HG03354 (cell line): ENCODE data around the gene SPINT1.

ENCODE experiments used
- ATAC-seq: cut with Tn5 transposase; IDR thresholded peaks from one replicate; pipeline ENCODE4 v1.9.1; 2021; ENCODE audit warnings: mild to moderate bottlenecking; ENCODE audit not compliant: unreplicated experiment, poor library complexity, severe bottlenecking

SPINT1 gene, protein sequence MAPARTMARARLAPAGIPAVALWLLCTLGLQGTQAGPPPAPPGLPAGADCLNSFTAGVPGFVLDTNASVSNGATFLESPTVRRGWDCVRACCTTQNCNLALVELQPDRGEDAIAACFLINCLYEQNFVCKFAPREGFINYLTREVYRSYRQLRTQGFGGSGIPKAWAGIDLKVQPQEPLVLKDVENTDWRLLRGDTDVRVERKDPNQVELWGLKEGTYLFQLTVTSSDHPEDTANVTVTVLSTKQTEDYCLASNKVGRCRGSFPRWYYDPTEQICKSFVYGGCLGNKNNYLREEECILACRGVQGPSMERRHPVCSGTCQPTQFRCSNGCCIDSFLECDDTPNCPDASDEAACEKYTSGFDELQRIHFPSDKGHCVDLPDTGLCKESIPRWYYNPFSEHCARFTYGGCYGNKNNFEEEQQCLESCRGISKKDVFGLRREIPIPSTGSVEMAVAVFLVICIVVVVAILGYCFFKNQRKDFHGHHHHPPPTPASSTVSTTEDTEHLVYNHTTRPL

GRCh38 chr15:40843885-40844695 lies at the start of gene SPINT1:
Gene SPINT1, plus strand, starts transcription at chr15:40844048. Its CDS starts 507 bp downstream, at chr15:40844555.
- no peak for ATAC-seq

DNA sequence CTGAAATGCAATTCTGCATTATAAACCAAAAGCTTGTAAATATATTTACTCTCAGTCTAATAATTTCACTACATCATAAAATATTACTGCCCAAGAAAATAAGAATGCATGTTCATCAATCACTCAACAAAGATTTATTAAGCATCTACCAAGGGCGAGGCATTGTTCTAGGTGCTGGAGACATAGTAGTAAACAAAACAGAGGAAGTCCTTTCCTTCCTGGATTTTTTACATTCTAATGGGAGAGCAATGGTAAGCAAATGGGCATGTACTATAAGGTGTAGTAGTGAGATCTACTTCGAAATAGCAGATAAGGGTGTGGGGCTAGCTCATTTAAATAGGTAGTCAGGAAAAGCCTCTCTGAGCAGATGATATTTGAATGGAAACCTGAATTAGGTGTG lies 47.8 kb upstream of the SPINT1 start:
- ATAC-seq = no peak

DNA sequence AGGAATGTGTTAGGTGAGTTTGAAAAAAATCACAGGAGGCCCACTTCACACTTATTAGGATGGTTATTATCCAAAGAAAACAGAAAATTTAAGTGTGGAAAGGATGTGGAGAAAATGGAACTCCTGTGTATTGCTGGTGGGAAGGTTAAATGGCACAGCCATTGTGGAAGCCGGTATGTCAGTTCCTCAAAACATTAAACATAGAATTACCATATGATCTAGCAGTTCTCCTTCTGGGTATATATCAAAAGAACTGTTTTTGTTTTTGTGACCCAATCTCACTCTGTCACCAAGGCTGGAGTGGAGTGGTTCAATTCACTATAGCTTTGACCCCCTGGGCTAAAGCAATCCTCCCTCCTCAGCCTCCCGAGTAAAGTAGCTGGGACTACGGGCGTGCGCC lies 47.3 kb upstream of the SPINT1 start:
- no peak for ATAC-seq

- ATAC-seq = no peak
Observed at GRCh38 chr15:40799523-40799922, 44.3 kb upstream of the SPINT1 start.

DNA sequence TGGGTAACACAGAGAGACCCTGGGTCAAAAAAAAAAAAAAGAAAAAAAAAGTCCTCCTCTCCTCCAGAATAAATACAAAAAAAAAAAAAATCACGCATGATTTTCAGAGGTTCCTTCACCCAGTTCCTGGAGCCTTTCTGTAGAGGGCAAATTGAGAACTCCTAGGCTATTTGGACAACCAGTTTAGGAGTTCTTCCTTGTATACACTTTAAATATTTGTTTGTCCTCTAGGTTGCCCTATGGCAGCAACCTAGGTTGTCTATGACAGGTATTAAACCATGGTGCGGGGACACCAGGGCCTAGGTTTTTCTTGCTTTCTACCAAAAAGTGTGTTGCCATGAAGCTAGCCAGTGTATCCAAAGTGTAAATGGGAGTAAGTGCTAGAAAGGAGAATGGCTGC lies 40.8 kb upstream of the SPINT1 start:
- no peak for ATAC-seq

- no peak for ATAC-seq
Observed at GRCh38 chr15:40803688-40804087, 40.2 kb upstream of the SPINT1 start.

GRCh38 chr15:40806672-40807027 lies 37.2 kb upstream of the SPINT1 start:
- ATAC-seq = no peak

DNA sequence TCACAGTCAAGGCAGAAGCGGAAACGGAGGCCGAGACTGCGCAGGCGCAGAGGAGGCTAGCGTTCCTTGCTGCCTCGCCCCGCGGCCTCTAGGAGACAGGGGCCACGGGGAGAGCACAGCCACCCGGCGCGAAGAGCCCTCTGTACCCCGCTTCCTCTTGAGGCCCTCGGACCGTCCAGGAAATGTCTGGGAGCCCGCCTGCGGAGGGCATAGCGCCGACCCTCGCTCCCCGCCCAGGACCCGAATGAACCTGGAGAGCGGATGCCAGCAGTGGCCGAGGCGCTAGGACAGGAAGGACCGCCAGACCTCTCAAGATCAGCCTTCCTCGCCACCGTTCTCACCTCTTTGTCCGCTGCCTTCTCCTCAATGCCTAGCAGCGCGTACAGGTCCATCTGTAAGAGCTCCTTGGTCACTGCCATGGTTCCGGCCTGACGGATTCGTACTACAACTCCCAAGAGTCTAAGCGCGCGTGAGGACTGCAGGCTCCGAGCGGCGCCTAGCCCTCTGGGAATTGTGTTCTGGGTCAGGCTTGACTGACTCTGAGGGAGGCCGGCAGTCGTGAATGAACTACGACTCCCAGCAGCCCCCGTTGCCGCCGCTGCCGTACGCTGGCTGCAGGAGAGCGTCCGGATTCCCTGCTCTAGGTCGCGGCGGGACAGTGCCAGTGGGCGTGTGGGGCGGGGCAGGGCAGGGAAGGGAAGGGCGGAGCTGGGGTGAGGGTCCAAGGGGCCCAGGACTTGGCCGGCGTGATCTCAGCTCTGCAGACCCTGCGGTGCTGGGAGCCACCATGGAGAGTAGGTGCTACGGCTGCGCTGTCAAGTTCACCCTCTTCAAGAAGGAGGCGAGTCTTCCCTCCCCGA lies 36.6 kb upstream of the SPINT1 start, which contains the start of the genes DNAJC17 and ZFYVE19:
Gene DNAJC17, minus strand, starts transcription at position 446 of the 860 bp plus-strand sequence. Its CDS starts 27 bp downstream, at position 419.
Gene ZFYVE19, plus strand, starts transcription at position 62 of the 860 bp plus-strand sequence. Its CDS starts 501 bp downstream, at position 563.
- peak; percentile 96 for ATAC-seq

DNA sequence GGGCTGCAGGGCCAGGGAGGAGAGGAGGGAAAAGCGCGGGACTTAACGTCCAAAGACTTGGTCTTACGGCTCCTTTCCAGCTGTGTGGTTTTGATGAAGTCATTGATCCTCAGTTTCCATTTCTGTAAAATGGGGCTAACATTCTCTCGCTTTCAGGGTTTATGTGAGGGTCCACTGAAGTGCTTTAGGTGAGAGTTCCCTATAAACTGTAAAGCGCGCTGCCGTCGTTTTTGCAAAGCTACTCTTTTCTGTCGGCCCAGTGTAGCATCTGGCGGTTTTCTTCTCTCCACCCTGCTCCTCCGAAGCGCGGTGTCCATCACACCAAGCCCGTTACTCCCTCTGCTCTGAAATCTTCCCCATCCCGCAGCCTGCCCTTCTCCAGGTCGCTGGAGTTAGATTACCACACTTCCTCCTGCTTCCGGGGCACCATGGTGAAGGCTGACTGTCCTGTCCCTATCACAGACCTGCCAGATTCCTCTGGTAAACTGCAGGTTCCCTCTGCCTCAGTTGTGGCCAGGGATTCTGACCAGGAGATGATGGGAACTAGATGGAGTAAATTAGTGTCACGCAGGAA lies 35.9 kb upstream of the SPINT1 start:
- peak; percentile 1 for ATAC-seq

DNA sequence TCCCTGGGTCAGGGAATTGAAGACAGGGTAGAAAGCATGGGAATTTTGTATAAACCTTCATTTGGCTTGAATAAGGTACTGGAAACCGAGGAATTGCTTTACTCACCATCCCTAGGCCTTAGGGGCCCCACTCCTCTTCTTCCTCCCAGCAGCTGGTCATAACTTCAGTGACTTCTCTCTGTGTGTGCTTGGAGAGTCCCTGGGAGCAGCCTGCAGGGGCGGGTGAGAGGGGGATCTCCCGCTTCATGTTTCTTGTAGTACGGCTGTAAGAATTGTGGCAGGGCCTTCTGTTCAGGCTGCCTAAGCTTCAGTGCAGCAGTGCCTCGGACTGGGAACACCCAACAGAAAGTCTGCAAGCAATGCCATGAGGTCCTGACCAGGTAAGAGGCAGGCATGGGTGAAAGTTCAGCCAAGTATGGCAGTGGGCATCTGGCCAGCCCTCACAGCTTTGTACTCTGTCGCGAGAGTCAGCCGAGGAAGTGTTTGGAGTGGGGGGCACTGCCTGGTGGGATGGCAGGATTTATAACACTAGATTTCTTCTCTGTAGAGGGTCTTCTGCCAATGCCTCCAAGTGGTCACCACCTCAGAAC lies 34.9 kb upstream of the SPINT1 start:
- ATAC-seq = no peak

DNA sequence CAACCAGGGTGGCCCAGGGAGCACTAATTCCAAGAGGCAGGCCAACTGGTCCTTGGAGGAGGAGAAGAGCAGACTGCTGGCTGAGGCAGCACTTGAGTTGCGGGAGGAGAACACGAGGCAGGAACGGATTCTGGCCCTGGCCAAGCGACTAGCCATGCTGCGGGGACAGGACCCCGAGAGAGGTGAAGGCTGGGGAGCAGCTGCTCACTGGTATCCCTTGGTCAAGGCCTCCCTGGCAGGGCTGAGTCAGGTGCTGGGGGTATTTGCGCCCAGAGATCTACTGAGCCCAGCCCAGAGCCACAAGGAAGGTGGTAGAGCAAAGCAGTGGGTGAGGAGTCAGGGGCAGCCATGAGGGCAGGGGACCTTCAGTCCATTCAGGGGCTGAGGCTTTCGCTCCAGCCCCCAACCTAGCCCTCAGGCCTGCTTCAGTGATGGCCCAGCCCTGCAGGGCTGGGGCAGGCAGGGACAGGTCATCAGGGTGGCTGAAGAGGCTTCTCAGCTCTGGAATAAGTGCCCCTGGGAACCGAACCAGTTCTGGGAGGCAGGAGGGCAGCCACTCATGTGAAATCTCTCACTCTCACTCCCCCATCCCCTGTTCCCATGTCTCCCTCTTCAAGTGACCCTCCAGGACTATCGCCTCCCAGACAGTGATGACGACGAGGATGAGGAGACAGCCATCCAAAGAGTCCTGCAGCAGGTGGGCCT lies 31.0 kb upstream of the SPINT1 start:
- no peak for ATAC-seq

DNA sequence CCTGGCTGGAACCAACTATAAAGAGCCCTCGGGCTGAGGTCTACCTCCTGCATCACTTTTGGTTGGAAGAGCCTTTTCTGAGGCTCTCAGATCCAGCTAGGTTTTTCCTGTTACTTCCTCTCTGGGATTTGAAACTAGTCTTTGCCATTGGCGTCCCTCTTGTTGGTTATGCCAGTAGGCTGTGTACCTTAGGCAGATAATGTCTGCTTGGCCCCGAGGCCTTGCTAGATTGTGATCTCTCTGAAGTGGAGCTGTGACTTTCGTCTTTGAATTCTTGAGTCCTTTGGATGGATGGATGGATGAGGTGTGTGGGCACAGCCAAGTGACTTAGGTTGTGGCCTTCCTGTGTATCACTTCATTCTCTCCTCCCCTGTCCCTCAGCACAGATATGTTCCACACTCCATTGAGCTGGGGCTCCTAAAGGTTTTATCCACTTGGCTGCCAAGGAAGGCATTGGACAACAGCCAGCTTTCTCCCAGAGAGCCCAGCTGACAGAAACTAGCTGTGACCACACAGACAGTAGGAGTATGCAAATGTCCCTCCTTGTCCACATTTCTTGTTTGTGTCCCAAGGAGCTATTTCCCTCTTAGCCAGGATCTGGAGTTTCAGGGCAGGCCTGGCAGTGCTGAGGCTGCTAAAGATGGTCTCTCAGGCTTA lies 28.7 kb upstream of the SPINT1 start:
- ATAC-seq = no peak

GRCh38 chr15:40819048-40819447 lies 24.8 kb upstream of the SPINT1 start:
- ATAC-seq = no peak

DNA sequence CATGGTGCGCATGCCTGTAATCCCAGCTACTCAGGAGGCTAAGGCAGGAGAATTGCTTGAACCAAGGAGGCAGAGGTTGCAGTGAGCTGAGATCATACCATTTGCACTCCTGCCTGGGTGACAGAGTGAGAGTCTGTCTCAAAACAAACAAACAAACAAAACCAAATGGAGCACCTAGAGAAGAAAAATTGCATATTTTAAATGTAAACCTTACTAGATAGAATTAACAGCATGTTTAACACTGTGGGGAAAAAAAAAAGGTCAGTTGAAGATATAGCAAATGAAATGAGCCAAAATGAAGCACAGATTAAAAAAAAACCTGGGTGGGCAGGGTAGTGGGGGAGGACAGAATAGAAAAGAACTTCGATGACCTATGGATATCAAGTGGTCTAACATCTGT lies 22.7 kb upstream of the SPINT1 start:
- ATAC-seq = no peak

GRCh38 chr15:40823572-40824343 lies 20.1 kb upstream of the SPINT1 start:
- no peak for ATAC-seq

DNA sequence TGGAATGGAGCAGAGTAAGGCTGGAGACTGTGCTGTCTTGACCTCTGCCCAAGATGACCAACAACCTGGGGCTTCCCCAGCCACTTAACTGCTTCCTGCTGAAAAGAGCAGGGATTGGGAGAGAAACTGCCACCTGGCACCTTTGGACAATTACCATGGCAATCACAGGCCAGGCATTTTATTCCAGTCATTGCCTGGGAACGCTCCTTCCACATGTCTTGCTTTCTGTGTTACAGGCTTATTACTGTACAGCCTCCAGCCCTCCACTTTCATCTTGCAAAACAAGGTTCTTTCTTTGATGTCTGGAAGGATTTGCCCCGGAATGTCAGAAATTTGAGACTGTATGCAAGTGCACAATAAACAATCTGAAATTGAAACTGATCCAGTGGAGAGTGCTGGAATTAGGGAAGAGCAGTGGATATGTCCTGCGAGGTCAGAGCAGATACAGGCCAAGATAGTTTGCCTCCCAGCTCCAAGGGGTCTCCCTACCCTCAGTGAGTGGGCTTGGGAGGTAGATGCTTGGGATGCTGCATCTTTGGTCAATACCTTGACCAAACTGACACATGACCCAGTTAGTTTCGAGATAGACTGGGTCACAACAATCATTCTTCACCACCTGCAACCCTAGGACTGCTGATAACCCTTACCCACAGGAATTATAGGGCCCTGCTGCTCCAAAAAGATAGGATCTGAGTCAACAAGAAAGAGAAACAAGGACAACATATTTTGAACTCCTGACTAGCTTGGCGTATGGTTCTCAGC lies 18.0 kb upstream of the SPINT1 start:
- ATAC-seq = no peak
